IPS-18c (cell line): ENCODE data around the gene NUP62.
"Not testable (repeated sequence)": the region's sequence is repeated elsewhere in the genome, so short reads cannot be mapped to it uniquely, and the experiment has no call there.

Experiments used
- H3K4me3 ChIP-seq: 2 replicates; pipeline ENCODE4 v1.7.0; 2013; ENCODE audit warnings: low read depth, mild to moderate bottlenecking, low read length, moderate library complexity; ENCODE audit not compliant: insufficient read depth
- H3K9me3 ChIP-seq: one replicate; pipeline ENCODE4 v1.6.1; 2013; ENCODE audit warnings: mild to moderate bottlenecking, low read length, moderate library complexity; ENCODE audit not compliant: control insufficient read depth, insufficient read depth

NUP62 gene

GRCh38 chr19:49954933-49955332, 25.6 kb upstream of the NUP62 start:
- Histone ChIP-seq H3K4me3 (no peak overlapping the region), H3K9me3 (no peaks in the 10 kb centered on the region)

GRCh38 chr19:49954092-49954829, 25.0 kb upstream of the NUP62 start:
- Histone ChIP-seq H3K4me3 (no peak overlapping the region), H3K9me3 (no peaks in the 10 kb centered on the region)

GRCh38 chr19:49953416-49953815, 24.1 kb upstream of the NUP62 start:
- H3K9me3 ChIP-seq = no peaks in the 10 kb centered on the region
- no peak overlapping the region for H3K4me3 ChIP-seq

- Histone ChIP-seq H3K9me3 (no peaks in the 10 kb centered on the region), H3K4me3 (no peak overlapping the region)
These were observed 23.6 kb upstream of the NUP62 start for GRCh38 chr19:49952906-49953305.

- Histone ChIP-seq H3K4me3 (no peak overlapping the region), H3K9me3 (no peaks in the 10 kb centered on the region)
These were observed 23.2 kb upstream of the NUP62 start for GRCh38 chr19:49952479-49952836.

- Histone ChIP-seq H3K9me3 (no peaks in the 10 kb centered on the region), H3K4me3 (no peak overlapping the region; the same call in 1 of the 2 replicates)
These were observed 22.6 kb upstream of the NUP62 start for GRCh38 chr19:49951806-49952478.

GRCh38 chr19:49950956-49951526, 21.7 kb upstream of the NUP62 start:
- no peaks in the 10 kb centered on the region for H3K9me3 ChIP-seq
- no peak overlapping the region for H3K4me3 ChIP-seq

- Histone ChIP-seq H3K9me3 (no peaks in the 10 kb centered on the region), H3K4me3 (no peak overlapping the region)
These were observed 21.3 kb upstream of the NUP62 start for GRCh38 chr19:49950590-49950948.

GRCh38 chr19:49949742-49950589, 20.7 kb upstream of the NUP62 start:
- Histone ChIP-seq H3K4me3 (no peak overlapping the region), H3K9me3 (no peaks in the 10 kb centered on the region)

GRCh38 chr19:49946415-49946814, 17.1 kb upstream of the NUP62 start:
- Histone ChIP-seq H3K9me3 (no peaks in the 10 kb centered on the region), H3K4me3 (no peak overlapping the region)

GRCh38 chr19:49944567-49944966, 15.3 kb upstream of the NUP62 start:
- H3K4me3 ChIP-seq = not testable (repeated sequence)

GRCh38 chr19:49940482-49940791, 11.1 kb upstream of the NUP62 start:
- peaks cover 2% of the 10 kb centered on the region for H3K9me3 ChIP-seq
- no peak overlapping the region for H3K4me3 ChIP-seq

More at GRCh38 chr19:49944567-49944966, 15.3 kb upstream of the NUP62 start:
- H3K9me3 ChIP-seq = not testable (repeated sequence)

- H3K4me3 ChIP-seq = no peak overlapping the region
- peaks cover 2% of the 10 kb centered on the region for H3K9me3 ChIP-seq
These were observed 10.6 kb upstream of the NUP62 start for GRCh38 chr19:49939721-49940481.

- H3K9me3 ChIP-seq = peaks cover 2% of the 10 kb centered on the region
- no peak overlapping the region for H3K4me3 ChIP-seq
These were observed 9.4 kb upstream of the NUP62 start for GRCh38 chr19:49938662-49939061.

- Histone ChIP-seq H3K9me3 (peaks cover 2% of the 10 kb centered on the region), H3K4me3 (peak overlapping the region; percentile 32)
These were observed 8.6 kb upstream of the NUP62 start for GRCh38 chr19:49937750-49938381.

- no peak overlapping the region for H3K4me3 ChIP-seq
These were observed 7.2 kb upstream of the NUP62 start for GRCh38 chr19:49936549-49936948.

GRCh38 chr19:49933643-49934042, 4.3 kb upstream of the NUP62 start:
- H3K9me3 ChIP-seq = peaks cover 5% of the 10 kb centered on the region
- H3K4me3 ChIP-seq = no peak overlapping the region

More at GRCh38 chr19:49936549-49936948, 7.2 kb upstream of the NUP62 start:
- H3K9me3 ChIP-seq = peaks cover 2% of the 10 kb centered on the region
